ENCODE results near the gene NEK8.
"Not testable (repeated sequence)": the region's sequence is repeated elsewhere in the genome, so short reads cannot be mapped to it uniquely, and the experiment has no call there.

- TF ChIP-seq, protein P1, sequence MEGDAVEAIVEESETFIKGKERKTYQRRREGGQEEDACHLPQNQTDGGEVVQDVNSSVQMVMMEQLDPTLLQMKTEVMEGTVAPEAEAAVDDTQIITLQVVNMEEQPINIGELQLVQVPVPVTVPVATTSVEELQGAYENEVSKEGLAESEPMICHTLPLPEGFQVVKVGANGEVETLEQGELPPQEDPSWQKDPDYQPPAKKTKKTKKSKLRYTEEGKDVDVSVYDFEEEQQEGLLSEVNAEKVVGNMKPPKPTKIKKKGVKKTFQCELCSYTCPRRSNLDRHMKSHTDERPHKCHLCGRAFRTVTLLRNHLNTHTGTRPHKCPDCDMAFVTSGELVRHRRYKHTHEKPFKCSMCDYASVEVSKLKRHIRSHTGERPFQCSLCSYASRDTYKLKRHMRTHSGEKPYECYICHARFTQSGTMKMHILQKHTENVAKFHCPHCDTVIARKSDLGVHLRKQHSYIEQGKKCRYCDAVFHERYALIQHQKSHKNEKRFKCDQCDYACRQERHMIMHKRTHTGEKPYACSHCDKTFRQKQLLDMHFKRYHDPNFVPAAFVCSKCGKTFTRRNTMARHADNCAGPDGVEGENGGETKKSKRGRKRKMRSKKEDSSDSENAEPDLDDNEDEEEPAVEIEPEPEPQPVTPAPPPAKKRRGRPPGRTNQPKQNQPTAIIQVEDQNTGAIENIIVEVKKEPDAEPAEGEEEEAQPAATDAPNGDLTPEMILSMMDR (IDR thresholded peaks at IDR 0.05; ENCODE audit: insufficient read depth, low read length, poor library complexity, severe bottlenecking): not testable (repeated sequence)
- not testable (repeated sequence) for TF ChIP-seq EZH2phosphoT487 (conservative IDR thresholded peaks at IDR 0.05; ENCODE audit: low read length)
Observed at GRCh38 chr17:28735913-28736769, 7.6 kb downstream of the NEK8 start.

Data from SU-DHL-6 (cell line).